ENCODE results near the gene CNTRL. TPM values are rescaled to one million over a fixed set of nuclear protein-coding genes. Genes with fewer than 3 reads are reported as not detected.

Gene CNTRL
- total RNA-seq, 1 experiment from 2014 or later = 11.6 TPM

GRCh38 chr9:121173501-121173900 lies 98.7 kb downstream of the CNTRL start:
- H3K18ac ChIP-seq (ENCODE audit: insufficient read length, low read depth, low read length) = no peak overlapping the region
- no peak overlapping the region for H4K91ac ChIP-seq (ENCODE audit: insufficient read length, low read depth, low read length)
- no peak overlapping the region for H3K9ac ChIP-seq (ENCODE audit: extremely low read depth, insufficient read length, low read length)
- no peak overlapping the region for H2AK5ac ChIP-seq (ENCODE audit: insufficient read length, low read length)
- H3K27me3 ChIP-seq (ENCODE audit: insufficient read depth, low read length) = no peaks in the 10 kb centered on the region
- H2BK20ac ChIP-seq (ENCODE audit: low read depth, low read length, poor library complexity, severe bottlenecking) = no peak overlapping the region
- no peak overlapping the region for H2BK12ac ChIP-seq (ENCODE audit: insufficient read length, low read depth, low read length)
- H3K4me1 Mint-ChIP-seq = no peaks in the 10 kb centered on the region
- H4K5ac ChIP-seq (ENCODE audit: insufficient read length, low read depth, low read length) = no peak overlapping the region
- no peak for TF ChIP-seq CTCF (conservative IDR thresholded peaks at IDR 0.05)
- H4K20me1 ChIP-seq (ENCODE audit: control insufficient read depth, insufficient read depth, insufficient read length) = no peaks in the 10 kb centered on the region
- H3K23me2 ChIP-seq (ENCODE audit: insufficient read length, low read depth, low read length, poor library complexity, severe bottlenecking) = no peaks in the 10 kb centered on the region
- no peaks in the 10 kb centered on the region for H3K27me3 Mint-ChIP-seq (ENCODE audit: low read depth)
- H3K23ac ChIP-seq (ENCODE audit: insufficient read length, low read depth, low read length) = no peak overlapping the region
- no peak overlapping the region for H2BK120ac ChIP-seq (ENCODE audit: low read depth, low read length, poor library complexity, severe bottlenecking)
- no peaks in the 10 kb centered on the region for H3K79me1 ChIP-seq (ENCODE audit: insufficient read depth, low read depth, low read length, poor library complexity, severe bottlenecking)
- H2AFZ ChIP-seq (ENCODE audit: low read length) = no peak overlapping the region
- H3K27ac ChIP-seq (ENCODE audit: insufficient read length, low read depth, low read length) = no peak overlapping the region
- no peaks in the 10 kb centered on the region for H3K79me2 ChIP-seq (ENCODE audit: insufficient read depth, low read length)
- no peak overlapping the region for H3K4me3 Mint-ChIP-seq
- H3K27ac Mint-ChIP-seq = no peak overlapping the region
- no CpG with 5 or more reads among the region's 7 CpGs for WGBS (ENCODE audit: extremely low coverage, insufficient read length, low lambda C conversion rate)
- no peak overlapping the region for H3K4ac ChIP-seq (ENCODE audit: low read depth, low read length)
- no peak overlapping the region for H3K14ac ChIP-seq (ENCODE audit: insufficient read depth, low read length)
- no peak overlapping the region for H3K4me2 ChIP-seq (ENCODE audit: insufficient read depth, insufficient read length, low read length)
- no peak overlapping the region for H3T11ph ChIP-seq (ENCODE audit: low read length)
- no peak overlapping the region for H4K8ac ChIP-seq (replicated peaks; ENCODE audit: insufficient read length, low read depth, low read length)
- H3K4me1 ChIP-seq (ENCODE audit: insufficient read depth, low read length) = no peaks in the 10 kb centered on the region
- peaks cover 0 to 47% (median 29%) of the 10 kb centered on the region in 3 experiments; a peak in 6 of 7 replicates for H3K36me3 Mint-ChIP-seq (ENCODE audit: insufficient read depth in 1 of 3, low read depth in 3 of 3)
- H2BK15ac ChIP-seq (ENCODE audit: low read depth, low read length) = no peak overlapping the region
- no peaks in the 10 kb centered on the region for H3K9me3 Mint-ChIP-seq
- H2BK5ac ChIP-seq (ENCODE audit: insufficient read length, low read length) = no peak overlapping the region
- no peak for DNase-seq
- H3K56ac ChIP-seq (ENCODE audit: insufficient read length, low read depth, low read length) = no peak overlapping the region
- no peaks in the 10 kb centered on the region for H3K9me3 ChIP-seq (ENCODE audit: control insufficient read depth, low read depth, low read length)
